HG02840 (cell line): Measurements from ENCODE around the gene LAPTM5.

ENCODE experiments used
- ATAC-seq: cut with Tn5 transposase; IDR thresholded peaks from one replicate; pipeline ENCODE4 v1.9.1; 2021; ENCODE audit warnings: mild to moderate bottlenecking, moderate library complexity, moderate number of reproducible peaks; ENCODE audit not compliant: unreplicated experiment, low FRiP score

LAPTM5 gene

GRCh38 chr1:30732277-30732996, 25.1 kb downstream of the LAPTM5 start:
- no peak for ATAC-seq

GRCh38 chr1:30731806-30732276, 25.7 kb downstream of the LAPTM5 start:
- ATAC-seq = no peak

GRCh38 chr1:30731109-30731805, 26.3 kb downstream of the LAPTM5 start:
- ATAC-seq = no peak

GRCh38 chr1:30730346-30731108, 27.0 kb downstream of the LAPTM5 start:
- no peak for ATAC-seq

- ATAC-seq = no peak
Measured at GRCh38 chr1:30729901-30730300, 27.7 kb downstream of the LAPTM5 start.

- ATAC-seq = no peak
Measured at GRCh38 chr1:30728832-30729638, 28.5 kb downstream of the LAPTM5 start.

- ATAC-seq = no peak
Measured at GRCh38 chr1:30728340-30728739, 29.2 kb downstream of the LAPTM5 start.

- no peak for ATAC-seq
Measured at GRCh38 chr1:30727824-30728223, 29.8 kb downstream of the LAPTM5 start.

- ATAC-seq = no peak
Measured at GRCh38 chr1:30726773-30727684, 30.5 kb downstream of the LAPTM5 start.

GRCh38 chr1:30726236-30726635, 31.3 kb downstream of the LAPTM5 start:
- ATAC-seq = no peak

- no peak for ATAC-seq
Measured at GRCh38 chr1:30725450-30726095, 32.0 kb downstream of the LAPTM5 start.

GRCh38 chr1:30724655-30725421, 32.7 kb downstream of the LAPTM5 start:
- ATAC-seq = no peak

GRCh38 chr1:30724175-30724574, 33.4 kb downstream of the LAPTM5 start:
- ATAC-seq = no peak

GRCh38 chr1:30723331-30723755, 34.2 kb downstream of the LAPTM5 start, which contains the start of gene MATN1:
TSS of gene MATN1 (minus strand) at chr1:30723585. CDS start at chr1:30723551, 34 bp downstream.
- ATAC-seq = no peak

- no peak for ATAC-seq
Measured at GRCh38 chr1:30721812-30722537, 35.6 kb downstream of the LAPTM5 start.

GRCh38 chr1:30721341-30721793, 36.2 kb downstream of the LAPTM5 start:
- no peak for ATAC-seq
